Measurements from ENCODE around the gene MGAT3. TPM values are rescaled to one million over a fixed set of nuclear protein-coding genes. Genes with fewer than 3 reads are reported as not detected.

The MGAT3 gene
- total and polyA plus RNA-seq, 9 of the 15 experiments (the other 6 are each of a cell fraction or from before 2014, with no cell fraction given): 0.10 to 11.5 (median 4.6) TPM

DNA sequence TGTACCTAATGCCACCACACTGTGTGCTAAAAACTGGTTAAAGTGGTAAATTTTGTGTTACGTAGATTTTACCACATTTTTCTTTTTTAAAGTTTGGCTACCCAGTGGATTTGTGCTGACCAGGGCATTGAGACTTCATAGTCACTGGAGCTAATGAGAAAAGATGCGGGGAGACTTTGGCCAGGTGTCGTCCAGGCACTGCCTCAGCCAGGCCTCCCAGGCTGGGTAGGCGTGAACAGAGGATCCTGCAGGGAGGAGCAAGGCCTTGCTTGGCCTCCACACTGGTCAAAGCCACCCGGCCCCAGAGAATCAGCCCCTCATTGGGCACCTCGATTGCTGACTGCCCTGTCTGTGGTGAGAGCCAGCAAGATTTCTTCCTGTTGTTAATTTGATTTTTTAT, 13.4 kb upstream of the MGAT3 start:
- intact Hi-C loops (cut with micrococcal nuclease) (no loop called here), in situ Hi-C loops (cut with MboI) (no loop called here)
- no peak for DNase-seq (ENCODE audit: extremely low read depth in 1 of 4, low spot score in 3 of 4)
- Histone ChIP-seq H3K4me2 (ENCODE audit: insufficient read depth, low read length) (no peak overlapping the region), H3K4me1 (replicated peaks in 1 of 2; ENCODE audit: control insufficient read depth in 2 of 2, insufficient read depth in 2 of 2, low read length in 2 of 2) (peaks cover 8 to 41% of the 10 kb centered on the region in 2 experiments; a peak in 4 of 5 replicates), H4K20me1 (replicated peaks; ENCODE audit: control insufficient read depth, insufficient read depth, low read length) (no peaks in the 10 kb centered on the region), H2AFZ (ENCODE audit: low read depth, low read length) (no peak overlapping the region), H3K27me3 (ENCODE audit: control insufficient read depth in 2 of 2, insufficient read depth in 2 of 2, low read length in 2 of 2) (no peaks in the 10 kb centered on the region), H3K79me2 (ENCODE audit: control insufficient read depth, insufficient read depth, low read length) (no peaks in the 10 kb centered on the region), H3K27ac (ENCODE audit: extremely low read depth, low read depth, low read length) (no peak overlapping the region), H3K9me3 (replicated peaks; ENCODE audit: control insufficient read depth, insufficient read depth, low read depth, low read length) (no peaks in the 10 kb centered on the region), H3K36me3 (ENCODE audit: control insufficient read depth, insufficient read depth, low read length) (no peaks in the 10 kb centered on the region), H3K9ac (ENCODE audit: insufficient read depth in 1 of 2, low read depth in 2 of 2, low read length in 2 of 2) (no peak overlapping the region; a peak in 1 of 4 replicates), H3K9me1 (ENCODE audit: control insufficient read depth, insufficient read depth, low read length) (no peaks in the 10 kb centered on the region), H3K4me3 (no peak overlapping the region)
- no peak for ATAC-seq
- no peak for TF ChIP-seq BHLHE40 (IDR thresholded peaks at IDR 0.05; ENCODE audit: low read length)
- no peak for TF ChIP-seq CHD2 (IDR thresholded peaks at IDR 0.05; ENCODE audit: low read depth, low read length)
- no peak for TF ChIP-seq RBM14 (IDR thresholded peaks at IDR 0.05; ENCODE audit: borderline replicate concordance, insufficient read depth, low read depth, low read length)
- TF ChIP-seq EGR1 (conservative IDR thresholded peaks at IDR 0.05): no peak
- TF ChIP-seq ZNF184 (CRISPR knock-in tag; IDR thresholded peaks at IDR 0.05): no peak
- TF ChIP-seq, protein P1, sequence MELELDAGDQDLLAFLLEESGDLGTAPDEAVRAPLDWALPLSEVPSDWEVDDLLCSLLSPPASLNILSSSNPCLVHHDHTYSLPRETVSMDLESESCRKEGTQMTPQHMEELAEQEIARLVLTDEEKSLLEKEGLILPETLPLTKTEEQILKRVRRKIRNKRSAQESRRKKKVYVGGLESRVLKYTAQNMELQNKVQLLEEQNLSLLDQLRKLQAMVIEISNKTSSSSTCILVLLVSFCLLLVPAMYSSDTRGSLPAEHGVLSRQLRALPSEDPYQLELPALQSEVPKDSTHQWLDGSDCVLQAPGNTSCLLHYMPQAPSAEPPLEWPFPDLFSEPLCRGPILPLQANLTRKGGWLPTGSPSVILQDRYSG (tag; conservative IDR thresholded peaks at IDR 0.05; ENCODE audit: low read depth): no peak
- ChIA-PET POLR2A (no interaction called here), CTCF (ENCODE audit: low intra/inter-chr PET ratio) (no interaction called here)
- 55% methylated on average over 6 of the region's 6 CpGs for WGBS (ENCODE audit: insufficient coverage, low coverage, missing lambda C conversion rate)
- no peak for FAIRE-seq
- no TSS peak for BruUV-seq (replicated peaks)
